GM12801 (cell line): ENCODE measurements around the gene ATP4B.

Experiments used
- CTCF ChIP-seq: IDR thresholded peaks from one replicate; pipeline ENCODE4 v1.5.1; 2011; ENCODE audit warnings: control low read depth; ENCODE audit not compliant: insufficient read length; ENCODE audit errors: extremely low read depth

The ATP4B gene

GRCh38 chr13:113650731-113651148 lies 7.3 kb downstream of the ATP4B start:
- TF ChIP-seq CTCF = no peak

GRCh38 chr13:113650275-113650674 lies 7.7 kb downstream of the ATP4B start:
- TF ChIP-seq CTCF = no peak

- TF ChIP-seq CTCF = no peak
These were observed 8.8 kb downstream of the ATP4B start for GRCh38 chr13:113649212-113649611.

GRCh38 chr13:113648216-113648610 lies 9.8 kb downstream of the ATP4B start:
- TF ChIP-seq CTCF = no peak

- TF ChIP-seq CTCF = no peak
These were observed 10.4 kb downstream of the ATP4B start for GRCh38 chr13:113647351-113648215.

- no peak for TF ChIP-seq CTCF
These were observed 11.1 kb downstream of the ATP4B start for GRCh38 chr13:113646921-113647340.

- no peak for TF ChIP-seq CTCF
These were observed 11.6 kb downstream of the ATP4B start for GRCh38 chr13:113646376-113646775.
